Prostate gland (tissue), 2 donors: ENCODE results near the gene PIK3C2G. TPM values are rescaled to one million over a fixed set of nuclear protein-coding genes. Genes with fewer than 3 reads are reported as not detected.

Source experiments
- DNase-seq: peaks from one replicate; pipeline ENCODE4 v3.0.0-alpha.2; 2019; ENCODE audit warnings: low spot score
- H3K27ac ChIP-seq, 2 donors: fragments of 200-600 bp; sonication (generic); 2 replicates each; pipeline ENCODE4 v1.5.1; 2017 to 2019
- H3K27me3 ChIP-seq: fragments of 200-600 bp; sonication (generic); replicated peaks from 2 replicates; pipeline ENCODE4 v1.5.1; 2019; ENCODE audit not compliant: insufficient read depth
- H3K36me3 ChIP-seq, 2 donors: fragments of 200-600 bp; sonication (generic); 1 replicate in 1 of 2; 2 replicates in 1 of 2; pipeline versions ENCODE4 v1.5.1 to v1.8.1; 2017 to 2019
- H3K4me1 ChIP-seq: fragments of 200-600 bp; sonication (generic); replicated peaks from 2 replicates; pipeline ENCODE4 v1.5.1; 2019
- H3K4me3 ChIP-seq, 2 donors: fragments of 200-600 bp; sonication (generic); 2 replicates each; pipeline ENCODE4 v1.5.1; 2017 to 2019
- H3K9me3 ChIP-seq: fragments of 200-600 bp; sonication (generic); 2 replicates; pipeline ENCODE4 v1.5.1; 2017
- CTCF ChIP-seq, 4 experiments: fragments of 200-600 bp in 2 of 4; fragments of 450-650 bp in 2 of 4; sonication (generic) in 2 of 4; IDR thresholded peaks; 1 replicate in 3 of 4; 2 replicates in 1 of 4; pipeline ENCODE4 v1.5.1; 2016 to 2019; ENCODE audit warnings: antibody characterized with exemption in 4 of 4, mild to moderate bottlenecking in 2 of 4, moderate library complexity in 2 of 4
- POLR2A ChIP-seq: fragments of 450-650 bp; IDR thresholded peaks from one replicate; pipeline ENCODE4 v1.6.1; 2016; ENCODE audit warnings: antibody characterized with exemption, mild to moderate bottlenecking
- POLR2AphosphoS5 ChIP-seq: sonication (generic); formaldehyde crosslinking; IDR thresholded peaks from one replicate; pipeline ENCODE4 v1.6.1; 2017; ENCODE audit warnings: antibody characterized with exemption
- WGBS: methylation state at CpG from one replicate; pipeline ENCODE4 v1.1.5; 2018; 5-methylcytosine and 5-hydroxymethylcytosine counted together
- intact Hi-C: fragments of 100-400 bp; cut with DNase I; formaldehyde crosslinking; loops from one replicate; pipeline ENCODE4 v1.14.2; 2022
- total RNA-seq, 2 donors: library from RNA; depleted of rRNA; stranded (reverse); fragments of >200 nt; gene quantifications; one replicate each; pipeline ENCODE4 v1.1.0, GENCODE V29; 2016

The PIK3C2G gene
- total RNA-seq, 2 donors from 2014 or later, result 1.4 to 2.1 TPM

- DNase-seq, result no peak
- Histone ChIP-seq H3K4me1 (no peaks in the 10 kb centered on the region), H3K9me3 (no peaks in the 10 kb centered on the region), H3K27me3 (no peaks in the 10 kb centered on the region), H3K36me3 (no peaks in the 10 kb centered on the region), H3K27ac (no peak overlapping the region), H3K4me3 (no peak overlapping the region)
- no peak for TF ChIP-seq CTCF (IDR thresholded peaks at IDR 0.05)
- no peak for TF ChIP-seq POLR2AphosphoS5
- no peak for TF ChIP-seq POLR2A
- 76% methylated on average over 2 of the region's 2 CpGs for WGBS
- intact Hi-C loops, result no loop called here
Observed at GRCh38 chr12:18632848-18633247, 371.5 kb downstream of the PIK3C2G start.

- Histone ChIP-seq H3K27ac (no peak overlapping the region), H3K4me3 (no peak overlapping the region), H3K27me3 (no peaks in the 10 kb centered on the region), H3K4me1 (no peaks in the 10 kb centered on the region), H3K9me3 (no peaks in the 10 kb centered on the region), H3K36me3 (no peaks in the 10 kb centered on the region)
- intact Hi-C loops, result no loop called here
- WGBS, result 77% methylated on average over 4 of the region's 4 CpGs
- DNase-seq, result no peak
- TF ChIP-seq CTCF (IDR thresholded peaks at IDR 0.05), result no peak
- no peak for TF ChIP-seq POLR2AphosphoS5
- no peak for TF ChIP-seq POLR2A
Observed at GRCh38 chr12:18634382-18634781, 373.1 kb downstream of the PIK3C2G start.

DNA sequence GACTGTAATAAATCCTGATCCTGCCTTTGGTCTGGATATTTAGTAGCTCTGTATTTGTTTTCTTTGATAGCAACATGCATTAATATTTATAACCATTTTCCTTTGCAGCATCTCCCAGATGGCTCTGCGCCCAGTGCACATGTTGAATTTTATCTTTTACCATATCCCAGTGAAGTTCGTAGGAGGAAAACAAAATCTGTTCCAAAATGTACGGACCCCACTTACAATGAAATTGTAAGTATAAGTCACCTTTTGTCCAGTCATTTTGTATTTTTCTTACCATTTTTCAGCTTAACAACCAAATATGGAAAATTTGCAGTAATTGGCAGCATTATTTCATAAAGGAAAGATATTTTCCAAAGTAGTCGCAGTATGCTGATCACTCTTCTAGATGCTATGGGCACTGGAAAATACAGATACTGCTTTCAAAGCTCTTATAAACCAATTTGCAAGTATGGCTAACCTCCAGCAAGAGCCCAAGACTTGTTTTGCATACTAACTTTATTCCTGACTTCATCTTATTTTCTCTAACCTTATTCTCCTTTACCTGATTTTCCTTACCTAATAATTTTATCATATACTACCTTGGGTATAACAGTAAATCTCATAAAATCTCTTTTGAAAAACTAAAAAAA lies 379.1 kb downstream of the PIK3C2G start:
- DNase-seq, result no peak
- no peak for TF ChIP-seq CTCF (IDR thresholded peaks at IDR 0.05)
- TF ChIP-seq POLR2AphosphoS5, result no peak
- TF ChIP-seq POLR2A, result no peak
- H3K27me3 ChIP-seq, result no peaks in the 10 kb centered on the region
- H3K4me3 ChIP-seq, result no peak overlapping the region
- no peaks in the 10 kb centered on the region for H3K36me3 ChIP-seq
- intact Hi-C loops, result no loop called here
- 76% methylated on average over 4 of the region's 4 CpGs for WGBS
- H3K4me1 ChIP-seq, result no peaks in the 10 kb centered on the region
- no peaks in the 10 kb centered on the region for H3K9me3 ChIP-seq
- no peak overlapping the region for H3K27ac ChIP-seq

DNA sequence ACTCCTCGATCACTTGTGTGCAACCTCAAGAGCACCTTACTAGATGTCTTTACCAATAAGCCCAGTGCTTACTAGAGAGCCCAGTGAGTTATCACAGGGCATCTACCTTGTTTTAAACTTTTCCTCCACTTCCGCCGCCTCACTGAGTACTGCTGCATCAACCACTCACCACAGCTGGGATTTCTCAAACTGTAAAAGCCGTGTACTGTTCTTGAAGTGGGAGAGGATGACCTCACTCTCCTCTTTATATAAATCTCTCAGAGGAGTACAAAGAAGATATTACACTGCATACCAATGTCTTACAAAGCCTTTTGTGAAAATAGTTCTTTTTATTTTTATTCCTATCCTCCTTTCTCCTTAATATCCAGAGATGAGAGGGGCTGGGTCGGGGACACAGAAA lies 382.4 kb downstream of the PIK3C2G start:
- no peak for TF ChIP-seq CTCF (IDR thresholded peaks at IDR 0.05)
- TF ChIP-seq POLR2A, result no peak
- TF ChIP-seq POLR2AphosphoS5, result no peak
- no peak overlapping the region for H3K4me3 ChIP-seq
- H3K27ac ChIP-seq, result no peak overlapping the region
- no peaks in the 10 kb centered on the region for H3K27me3 ChIP-seq
- no peaks in the 10 kb centered on the region for H3K36me3 ChIP-seq
- WGBS, result 37% methylated on average over 5 of the region's 5 CpGs
- no peaks in the 10 kb centered on the region for H3K9me3 ChIP-seq
- no peak for DNase-seq
- intact Hi-C loops, result no loop called here
- no peaks in the 10 kb centered on the region for H3K4me1 ChIP-seq

DNA sequence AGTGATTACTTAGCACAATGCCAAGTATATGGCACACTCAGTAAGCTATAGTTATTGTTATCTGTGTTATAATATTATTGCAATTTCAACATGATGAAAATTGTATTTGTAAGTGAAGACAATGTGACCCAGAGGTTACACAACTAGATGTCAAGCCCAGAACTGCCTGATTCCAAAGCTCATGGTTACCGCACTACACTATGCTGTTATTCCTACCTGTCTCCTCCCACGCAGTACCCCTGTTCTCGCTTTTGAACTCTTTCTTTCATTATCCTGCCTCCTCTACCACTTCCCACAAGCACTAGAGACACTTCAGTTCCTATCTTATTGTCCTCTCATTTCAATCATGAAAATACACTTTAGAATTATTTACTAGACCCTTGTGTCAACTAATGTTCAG lies 383.2 kb downstream of the PIK3C2G start:
- DNase-seq, result no peak
- no peaks in the 10 kb centered on the region for H3K36me3 ChIP-seq

More for the DNA sequence above, 383.2 kb downstream of the PIK3C2G start:
- Histone ChIP-seq H3K4me1 (no peaks in the 10 kb centered on the region), H3K27me3 (no peaks in the 10 kb centered on the region), H3K4me3 (no peak overlapping the region), H3K27ac (no peak overlapping the region), H3K9me3 (no peaks in the 10 kb centered on the region)
- 93% methylated on average over 3 of the region's 3 CpGs for WGBS
- TF ChIP-seq CTCF (IDR thresholded peaks at IDR 0.05), result no peak
- no peak for TF ChIP-seq POLR2AphosphoS5
- intact Hi-C loops, result no loop called here
